GM23338 (cell line): ENCODE results near the gene DNM2. TPM values are rescaled to one million over a fixed set of nuclear protein-coding genes. Genes with fewer than 3 reads are reported as not detected.

Source experiments
- ATAC-seq: fragments of 200-7000 bp; cut with Tn5 transposase; 3 replicates; pipeline ENCODE4 v1.9.1; 2020
- DNase-seq: peaks from one replicate; pipeline ENCODE4 v3.0.0-alpha.2; 2015; ENCODE audit warnings: low spot score
- H2AFZ ChIP-seq: fragments of 200-600 bp; sonication (generic); 2 replicates; pipeline ENCODE4 v1.8.0; 2016; ENCODE audit warnings: antibody characterized with exemption, mild to moderate bottlenecking, moderate library complexity
- H3F3A ChIP-seq: fragments of 200-600 bp; sonication (generic); replicated peaks from 2 replicates; pipeline ENCODE4 v1.8.0; 2017; ENCODE audit warnings: antibody characterized with exemption, mixed run types, low read depth
- H3K27ac ChIP-seq: fragments of 200-600 bp; sonication (generic); 2 replicates; pipeline ENCODE4 v1.6.1; 2016; ENCODE audit warnings: low read depth
- H3K27me3 ChIP-seq: fragments of 200-600 bp; sonication (generic); 2 replicates; pipeline ENCODE4 v1.8.0; 2016; ENCODE audit warnings: mild to moderate bottlenecking, mixed run types, moderate library complexity; ENCODE audit not compliant: insufficient read depth
- H3K36me3 ChIP-seq: fragments of 200-600 bp; sonication (generic); 2 replicates; pipeline ENCODE4 v1.8.0; 2016; ENCODE audit warnings: mild to moderate bottlenecking; ENCODE audit not compliant: insufficient read depth
- H3K4me1 ChIP-seq: fragments of 200-600 bp; sonication (generic); 2 replicates; pipeline ENCODE4 v1.8.0; 2016; ENCODE audit warnings: mild to moderate bottlenecking, moderate library complexity; ENCODE audit not compliant: insufficient read depth
- H3K4me2 ChIP-seq: fragments of 200-600 bp; sonication (generic); 2 replicates; pipeline ENCODE4 v1.7.1; 2017; ENCODE audit warnings: mixed run types
- H3K4me3 ChIP-seq: fragments of 200-600 bp; sonication (generic); 2 replicates; pipeline ENCODE4 v1.6.1; 2016; ENCODE audit warnings: mixed run types
- H3K79me2 ChIP-seq: fragments of 200-600 bp; sonication (generic); replicated peaks from 2 replicates; pipeline ENCODE4 v1.8.0; 2017; ENCODE audit warnings: mild to moderate bottlenecking; ENCODE audit not compliant: insufficient read depth
- H3K9me2 ChIP-seq: fragments of 200-600 bp; sonication (generic); 2 replicates; pipeline ENCODE4 v1.8.0; 2017; ENCODE audit not compliant: insufficient read depth
- H4K20me1 ChIP-seq: fragments of 200-600 bp; sonication (generic); replicated peaks from 2 replicates; pipeline ENCODE4 v1.8.0; 2017; ENCODE audit warnings: mild to moderate bottlenecking; ENCODE audit not compliant: insufficient read depth
- H3K27ac Mint-ChIP-seq: 2 replicates; pipeline ENCODE4 v1.8.0; 2020; ENCODE audit warnings: inconsistent platforms, mild to moderate bottlenecking, moderate library complexity, mixed read lengths
- H3K27me3 Mint-ChIP-seq: 3 replicates; pipeline ENCODE4 v1.8.0; 2022; ENCODE audit warnings: low read depth, mild to moderate bottlenecking, moderate library complexity, mixed read lengths, inconsistent platforms; ENCODE audit not compliant: insufficient read depth, poor library complexity
- H3K36me3 Mint-ChIP-seq: 3 replicates; pipeline ENCODE4 v1.8.0; 2021; ENCODE audit warnings: low read depth, mild to moderate bottlenecking, inconsistent platforms, moderate library complexity, mixed read lengths
- H3K4me1 Mint-ChIP-seq: 3 replicates; pipeline ENCODE4 v1.8.0; 2020; ENCODE audit warnings: mild to moderate bottlenecking, inconsistent platforms, mixed read lengths
- H3K4me3 Mint-ChIP-seq: 3 replicates; pipeline ENCODE4 v1.8.0; 2021; ENCODE audit warnings: moderate library complexity, mild to moderate bottlenecking, inconsistent platforms, mixed read lengths
- H3K9me3 Mint-ChIP-seq: 3 replicates; pipeline ENCODE4 v1.8.0; 2020; ENCODE audit warnings: moderate library complexity, mild to moderate bottlenecking, inconsistent platforms, mixed read lengths
- CREB1 ChIP-seq: fragments of 250-450 bp; sonication (Bioruptor Pico); IDR thresholded peaks from 2 replicates; pipeline ENCODE4 v1.5.0; 2020; ENCODE audit warnings: low read depth, mild to moderate bottlenecking, moderate library complexity
- CTCF ChIP-seq, 2 experiments: fragments of 200-600 bp in 1 of 2; sonication (generic) in 1 of 2; conservative IDR thresholded peaks; 2 replicates each; pipeline versions ENCODE4 v1.5.1 to v1.6.1; 2016 to 2017; ENCODE audit warnings: antibody characterized with exemption in 2 of 2, low read depth in 2 of 2, mild to moderate bottlenecking in 2 of 2, moderate library complexity in 1 of 2
- EZH2 ChIP-seq: fragments of 200-600 bp; sonication (generic); IDR thresholded peaks from one replicate; pipeline ENCODE4 v1.8.0; 2017; ENCODE audit warnings: antibody characterized with exemption, mild to moderate bottlenecking, low read depth; ENCODE audit not compliant: unreplicated experiment
- EZH2phosphoT487 ChIP-seq: fragments of 200-600 bp; sonication (generic); IDR thresholded peaks from one replicate; pipeline ENCODE4 v1.8.1; 2018; ENCODE audit warnings: antibody characterized with exemption; ENCODE audit not compliant: unreplicated experiment
- JUNB ChIP-seq: IDR thresholded peaks from one replicate; pipeline ENCODE4 v1.6.1; 2016; ENCODE audit warnings: antibody characterized with exemption; ENCODE audit not compliant: unreplicated experiment
- ZNF114 ChIP-seq: fragments of 250-450 bp; sonication (Bioruptor Pico); IDR thresholded peaks from 2 replicates; pipeline ENCODE4 v1.5.0; 2020; ENCODE audit warnings: mild to moderate bottlenecking, moderate library complexity
- ZNF331 ChIP-seq: fragments of 250-450 bp; sonication (Bioruptor Pico); IDR thresholded peaks from 2 replicates; pipeline ENCODE4 v1.5.0; 2020; ENCODE audit warnings: low read depth, mild to moderate bottlenecking, moderate library complexity
- ZNF462 ChIP-seq: fragments of 250-450 bp; sonication (Bioruptor Pico); IDR thresholded peaks from 2 replicates; pipeline ENCODE4 v1.5.0; 2020; ENCODE audit warnings: mild to moderate bottlenecking, moderate library complexity
- polyA plus RNA-seq: library from polyadenylated mRNA; unstranded; fragments of >200 nt; fragmentation: Nextera tagmentation; extraction: Ambion mirVana; gene quantifications from 2 replicates; pipeline ENCODE4 v1.2.1, GENCODE V29; 2016
- total RNA-seq: library from RNA; depleted of rRNA; stranded (reverse); fragments of >200 nt; shearing (Covaris generic); gene quantifications from 2 replicates; pipeline ENCODE4 v1.2.3, GENCODE V29; 2014

The DNM2 gene
- total and polyA plus RNA-seq, 2 experiments from 2014 or later: 40.7 to 138 TPM

DNA sequence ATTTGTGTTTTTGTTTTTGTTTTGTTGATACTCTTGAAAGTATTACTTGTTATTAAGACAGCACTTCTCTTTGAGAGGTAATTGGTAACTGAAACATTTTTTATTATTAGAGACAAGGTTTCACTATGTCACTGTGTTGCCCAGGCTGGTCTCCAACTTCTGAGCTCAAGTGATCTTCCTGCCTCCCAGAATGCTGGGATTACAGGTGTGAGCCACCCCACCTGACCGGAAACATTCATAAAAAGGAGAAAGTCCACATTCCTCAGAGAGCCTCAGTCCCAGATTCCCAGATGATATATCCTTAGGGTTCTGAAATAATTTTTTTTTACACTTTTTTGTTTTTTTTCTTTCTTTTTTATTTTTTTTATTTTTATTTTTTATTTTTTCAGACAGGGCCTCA is 156.1 kb downstream of the DNM2 start:
- Mint-ChIP-seq H3K4me3 (peak overlapping the region; percentile 41; the same call in 1 of the 3 replicates), H3K27ac (peak overlapping the region; percentile 48; the same call in 1 of the 2 replicates), H3K36me3 (peaks cover 16% of the 10 kb centered on the region; the same call in 2 of the 3 replicates), H3K9me3 (no peaks in the 10 kb centered on the region; the same call in 2 of the 3 replicates), H3K27me3 (peaks cover 24% of the 10 kb centered on the region), H3K4me1 (peaks cover 27% of the 10 kb centered on the region)
- Histone ChIP-seq H3K79me2 (peaks cover 71% of the 10 kb centered on the region), H3K4me1 (peaks cover 21% of the 10 kb centered on the region), H3K4me2 (no peak overlapping the region), H3F3A (peaks cover 39% of the 10 kb centered on the region; the same call in 1 of the 2 replicates), H3K4me3 (no peak overlapping the region), H2AFZ (no peak overlapping the region), H3K9me2 (no peaks in the 10 kb centered on the region), H3K27ac (no peak overlapping the region), H3K27me3 (no peaks in the 10 kb centered on the region), H3K36me3 (no peaks in the 10 kb centered on the region), H4K20me1 (peaks cover 6% of the 10 kb centered on the region; the same call in 1 of the 2 replicates)
- ATAC-seq: no peak
- TF ChIP-seq JUNB (no peak), ZNF114 (CRISPR knock-in tag) (no peak), CTCF (conservative IDR thresholded peaks at IDR 0.05; ENCODE audit: low read depth in 2 of 2) (no peak)
- no peak for DNase-seq

GRCh38 chr19:10876459-10877240 is 158.8 kb downstream of the DNM2 start:
- peaks cover 21% of the 10 kb centered on the region for H3K36me3 Mint-ChIP-seq
- Histone ChIP-seq H3K79me2 (peaks cover 94% of the 10 kb centered on the region), H3F3A (peaks cover 43% of the 10 kb centered on the region), H3K27me3 (no peaks in the 10 kb centered on the region), H3K4me3 (no peak overlapping the region), H3K9me2 (no peaks in the 10 kb centered on the region; the same call in 1 of the 2 replicates), H3K4me1 (peaks cover 35% of the 10 kb centered on the region), H3K4me2 (no peak overlapping the region), H4K20me1 (peaks cover 7% of the 10 kb centered on the region), H3K36me3 (no peaks in the 10 kb centered on the region), H2AFZ (no peak overlapping the region), H3K27ac (peak overlapping the region; percentile 50; the same call in 1 of the 2 replicates)
- peaks cover 21% of the 10 kb centered on the region for H3K27me3 Mint-ChIP-seq
- 0 out of 2 replicates have a peak overlapping the region, but pooled peaks have one; percentile 30 for H3K27ac Mint-ChIP-seq
- peaks cover 44% of the 10 kb centered on the region for H3K4me1 Mint-ChIP-seq
- H3K9me3 Mint-ChIP-seq: no peaks in the 10 kb centered on the region; the same call in 2 of the 3 replicates
- DNase-seq (no peak), ATAC-seq (no peak)
- H3K4me3 Mint-ChIP-seq: no peak overlapping the region; the same call in 2 of the 3 replicates
- no peak for TF ChIP-seq ZNF462 (CRISPR knock-in tag)
- TF ChIP-seq EZH2phosphoT487: no peak
- TF ChIP-seq CREB1 (CRISPR knock-in tag): no peak
- no peak for TF ChIP-seq JUNB
- no peak for TF ChIP-seq EZH2
- TF ChIP-seq ZNF331: no peak
